Ishikawa (cell line): Measurements from ENCODE around the gene TANC1.

Experiments used
- CEBPB ChIP-seq: IDR thresholded peaks from 2 replicates; pipeline ENCODE4 v1.6.1; 2012
- CREB1 ChIP-seq: IDR thresholded peaks from 2 replicates; pipeline ENCODE4 v1.6.1; 2012; ENCODE audit warnings: low read depth
- EGR1 ChIP-seq: IDR thresholded peaks from 2 replicates; pipeline ENCODE4 v1.6.1; 2012
- EP300 ChIP-seq: IDR thresholded peaks from 2 replicates; pipeline ENCODE4 v1.6.1; 2012; ENCODE audit warnings: borderline replicate concordance
- FOXM1 ChIP-seq: IDR thresholded peaks from 2 replicates; pipeline ENCODE4 v1.6.1; 2012; ENCODE audit warnings: low read depth, borderline replicate concordance
- MAX ChIP-seq: IDR thresholded peaks from 2 replicates; pipeline ENCODE4 v1.6.1; 2012
- NFIC ChIP-seq: IDR thresholded peaks from 2 replicates; pipeline ENCODE4 v1.6.1; 2012
- RAD21 ChIP-seq: IDR thresholded peaks from 2 replicates; pipeline ENCODE4 v1.6.1; 2012; ENCODE audit warnings: low read depth
- REST ChIP-seq: IDR thresholded peaks from 2 replicates; pipeline ENCODE4 v1.6.1; 2012; ENCODE audit warnings: low read depth, mild to moderate bottlenecking
- TAF1 ChIP-seq: IDR thresholded peaks from 2 replicates; pipeline ENCODE4 v1.6.1; 2012; ENCODE audit warnings: low read depth, mild to moderate bottlenecking
- TCF12 ChIP-seq: IDR thresholded peaks from 2 replicates; pipeline ENCODE4 v1.6.1; 2012; ENCODE audit warnings: low read depth
- TEAD4 ChIP-seq: IDR thresholded peaks from 2 replicates; pipeline ENCODE4 v1.6.1; 2012
- USF1 ChIP-seq: IDR thresholded peaks from 2 replicates; pipeline ENCODE4 v1.6.1; 2012
- YY1 ChIP-seq: IDR thresholded peaks from 2 replicates; pipeline ENCODE4 v1.6.1; 2012; ENCODE audit warnings: low read depth
- ZBTB7A ChIP-seq: IDR thresholded peaks from 2 replicates; pipeline ENCODE4 v1.6.1; 2012; ENCODE audit warnings: low read depth

The TANC1 gene

GRCh38 chr2:159164457-159164911, 196.0 kb downstream of the TANC1 start:
- TF ChIP-seq FOXM1 (no peak), YY1 (no peak), RAD21 (no peak), MAX (no peak), TEAD4 (no peak), USF1 (no peak), CEBPB (no peak), TCF12 (no peak), TAF1 (no peak), CREB1 (no peak), ZBTB7A (no peak), EGR1 (no peak), REST (no peak), EP300 (no peak), NFIC (no peak)

GRCh38 chr2:159165048-159165447, 196.6 kb downstream of the TANC1 start:
- TF ChIP-seq CEBPB = no peak

GRCh38 chr2:159168707-159169106, 200.3 kb downstream of the TANC1 start:
- TF ChIP-seq REST = no peak
- TF ChIP-seq FOXM1 = no peak
- TF ChIP-seq CEBPB = no peak
- no peak for TF ChIP-seq TAF1
- no peak for TF ChIP-seq NFIC
- no peak for TF ChIP-seq TCF12
- no peak for TF ChIP-seq USF1
- TF ChIP-seq RAD21 = no peak
- TF ChIP-seq TEAD4 = no peak
- TF ChIP-seq ZBTB7A = no peak
- no peak for TF ChIP-seq CREB1
- TF ChIP-seq EP300 = no peak
- no peak for TF ChIP-seq EGR1

- TF ChIP-seq EGR1 (no peak), ZBTB7A (no peak), EP300 (no peak)
Observed at GRCh38 chr2:159169187-159169586, 200.7 kb downstream of the TANC1 start.

- TF ChIP-seq USF1 = no peak
Observed at GRCh38 chr2:159172403-159172802, 204.0 kb downstream of the TANC1 start.

- TF ChIP-seq NFIC (no peak), YY1 (no peak), EP300 (no peak), MAX (no peak), TCF12 (no peak), USF1 (no peak), EGR1 (no peak), CEBPB (no peak)
Observed at GRCh38 chr2:159174759-159175158, 206.3 kb downstream of the TANC1 start.
